Stimulated activated CD4-positive, alpha-beta T cell treated with anti-CD3 and anti-CD28 coated beads, Interleukin-1b, Interleukin-23, amount 100 ng/mL, for 24 hours (primary cell): ENCODE data around the gene HPSE2.
"Not testable (repeated sequence)": the region's sequence is repeated elsewhere in the genome, so short reads cannot be mapped to it uniquely, and the experiment has no call there.

ENCODE experiments used
- DNase-seq, 4 experiments: peaks; one replicate each; pipeline ENCODE4 v3.0.0-alpha.2; 2020; ENCODE audit warnings: low read depth in 4 of 4, low spot score in 1 of 4

HPSE2 gene

GRCh38 chr10:98921316-98921715 lies 314.3 kb downstream of the HPSE2 start:
- no peak for DNase-seq

- DNase-seq: no peak
Measured at GRCh38 chr10:98920807-98921206, 314.8 kb downstream of the HPSE2 start.

- DNase-seq: no peak
Measured at GRCh38 chr10:98920360-98920759, 315.3 kb downstream of the HPSE2 start.

GRCh38 chr10:98919899-98920298 lies 315.8 kb downstream of the HPSE2 start:
- DNase-seq: no peak

GRCh38 chr10:98917828-98918227 lies 317.8 kb downstream of the HPSE2 start:
- DNase-seq: no peak

- no peak for DNase-seq
Measured at GRCh38 chr10:98916526-98917125, 319.0 kb downstream of the HPSE2 start.

GRCh38 chr10:98915911-98916310 lies 319.7 kb downstream of the HPSE2 start:
- DNase-seq: no peak

GRCh38 chr10:98910546-98910945 lies 325.1 kb downstream of the HPSE2 start:
- no peak for DNase-seq

GRCh38 chr10:98910048-98910447 lies 325.6 kb downstream of the HPSE2 start:
- no peak for DNase-seq

- DNase-seq: no peak
Measured at GRCh38 chr10:98908868-98909267, 326.8 kb downstream of the HPSE2 start.

GRCh38 chr10:98908247-98908646 lies 327.4 kb downstream of the HPSE2 start:
- not testable (repeated sequence) for DNase-seq

GRCh38 chr10:98901441-98902110 lies 334.1 kb downstream of the HPSE2 start:
- no peak for DNase-seq

GRCh38 chr10:98899018-98899417 lies 336.6 kb downstream of the HPSE2 start:
- DNase-seq: no peak

GRCh38 chr10:98892523-98892922 lies 343.1 kb downstream of the HPSE2 start:
- no peak for DNase-seq

- no peak for DNase-seq
Measured at GRCh38 chr10:98886686-98887085, 349.0 kb downstream of the HPSE2 start.

- DNase-seq: no peak
Measured at GRCh38 chr10:98885378-98885777, 350.3 kb downstream of the HPSE2 start.

- DNase-seq: no peak
Measured at GRCh38 chr10:98881789-98882188, 353.9 kb downstream of the HPSE2 start.

GRCh38 chr10:98880971-98881370 lies 354.7 kb downstream of the HPSE2 start:
- no peak for DNase-seq

- no peak for DNase-seq
Measured at GRCh38 chr10:98878921-98879320, 356.7 kb downstream of the HPSE2 start.

- DNase-seq: no peak
Measured at GRCh38 chr10:98878418-98878817, 357.2 kb downstream of the HPSE2 start.

GRCh38 chr10:98861962-98862361 lies 373.7 kb downstream of the HPSE2 start:
- DNase-seq: no peak

GRCh38 chr10:98858525-98858924 lies 377.1 kb downstream of the HPSE2 start:
- DNase-seq: no peak
